GM20431 (cell line): ENCODE data around the gene SIGLEC5.

ENCODE experiments used
- in situ Hi-C: fragments of 300-500 bp; cut with MseI, MboI; formaldehyde crosslinking; loops from one replicate; pipeline ENCODE4 v1.15.0; 2020; ENCODE audit warnings: low sequenced_read_pairs; ENCODE audit not compliant: unreplicated experiment

Gene SIGLEC5

GRCh38 chr19:51592521-51592920 lies 37.7 kb downstream of the SIGLEC5 start:
- in situ Hi-C loops: no loop called here

- in situ Hi-C loops: no loop called here
Measured at GRCh38 chr19:51590441-51590840, 39.8 kb downstream of the SIGLEC5 start.

- in situ Hi-C loops: no loop called here
Measured at GRCh38 chr19:51589511-51589910, 40.7 kb downstream of the SIGLEC5 start.

- in situ Hi-C loops: no loop called here
Measured at GRCh38 chr19:51587264-51588191, 42.7 kb downstream of the SIGLEC5 start.

GRCh38 chr19:51586799-51587198 lies 43.4 kb downstream of the SIGLEC5 start:
- in situ Hi-C loops: no loop called here

- in situ Hi-C loops: no loop called here
Measured at GRCh38 chr19:51586103-51586728, 44.0 kb downstream of the SIGLEC5 start.

- in situ Hi-C loops: no loop called here
Measured at GRCh38 chr19:51576850-51577249, 53.4 kb downstream of the SIGLEC5 start.

- in situ Hi-C loops: no loop called here
Measured at GRCh38 chr19:51573331-51573730, 56.9 kb downstream of the SIGLEC5 start.

GRCh38 chr19:51572908-51573307 lies 57.3 kb downstream of the SIGLEC5 start:
- in situ Hi-C loops: no loop called here

- in situ Hi-C loops: no loop called here
Measured at GRCh38 chr19:51572410-51572809, 57.8 kb downstream of the SIGLEC5 start.

- in situ Hi-C loops: no loop called here
Measured at GRCh38 chr19:51571599-51571998, 58.6 kb downstream of the SIGLEC5 start.

- in situ Hi-C loops: no loop called here
Measured at GRCh38 chr19:51570962-51571575, 59.1 kb downstream of the SIGLEC5 start, which contains the start of gene ZNF175. TSS of gene ZNF175 (plus strand) at chr19:51571283. CDS start at chr19:51573330, 2,047 bp downstream.

- in situ Hi-C loops: no loop called here
Measured at GRCh38 chr19:51568456-51568855, 61.7 kb downstream of the SIGLEC5 start.

- in situ Hi-C loops: no loop called here
Measured at GRCh38 chr19:51567583-51567982, 62.6 kb downstream of the SIGLEC5 start.

GRCh38 chr19:51566489-51567100 lies 63.6 kb downstream of the SIGLEC5 start:
- in situ Hi-C loops: no loop called here

GRCh38 chr19:51565583-51565982 lies 64.6 kb downstream of the SIGLEC5 start:
- in situ Hi-C loops: no loop called here

GRCh38 chr19:51564791-51565190 lies 65.4 kb downstream of the SIGLEC5 start:
- in situ Hi-C loops: no loop called here
